Fibroblast of skin of abdomen (primary cell): ENCODE data around the gene USB1.
"Not testable (repeated sequence)": the region's sequence is repeated elsewhere in the genome, so short reads cannot be mapped to it uniquely, and the experiment has no call there.

Experiments
- DNase-seq: peaks from one replicate; pipeline ENCODE4 v3.0.0-alpha.2; 2013

USB1 gene

DNA sequence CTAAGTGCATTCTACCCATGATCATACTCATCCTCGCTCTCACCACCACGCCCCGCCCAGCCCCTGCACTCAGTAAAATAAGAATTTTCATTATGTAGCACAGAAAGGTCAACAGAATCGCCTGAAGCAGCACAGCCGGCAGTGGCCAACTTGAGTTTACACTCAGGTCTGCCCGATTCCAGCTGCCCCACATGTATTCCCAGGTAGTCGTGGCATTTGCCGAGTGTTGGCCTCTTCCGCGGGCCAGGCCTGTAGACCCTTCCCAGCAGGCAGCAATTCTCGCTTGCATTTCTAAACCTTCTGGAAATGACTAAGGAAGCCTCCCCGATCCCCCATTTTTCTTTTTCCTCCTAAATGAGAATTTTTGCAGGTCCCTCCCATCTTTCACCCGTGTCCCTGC lies 30.9 kb upstream of the USB1 start:
- DNase-seq, result no peak

DNA sequence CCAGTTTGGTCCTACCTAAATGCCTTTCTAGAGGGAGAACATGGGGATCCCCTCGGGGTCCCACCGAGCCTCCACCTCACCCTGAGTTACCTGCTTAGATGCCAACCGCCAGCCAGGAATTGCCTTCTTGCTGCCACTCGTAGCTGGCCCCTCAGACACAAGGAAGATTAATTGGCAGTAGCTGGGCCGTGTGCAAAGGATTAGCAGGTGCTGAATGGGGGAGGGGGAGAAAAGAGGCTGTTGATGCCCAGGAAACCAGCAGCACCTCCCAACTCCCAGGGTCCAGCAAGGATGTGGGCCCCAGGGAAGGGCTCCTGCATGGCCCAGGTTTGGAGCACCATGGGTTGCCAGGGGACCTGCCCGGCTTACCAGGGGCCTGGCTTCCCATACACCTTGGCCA lies 30.2 kb upstream of the USB1 start, which contains the start of gene CNGB1:
Gene CNGB1, minus strand, starts transcription at position 159 of the 400 bp plus-strand sequence. CDS start 3,842 bp downstream, outside the sequence.
- no peak for DNase-seq

DNA sequence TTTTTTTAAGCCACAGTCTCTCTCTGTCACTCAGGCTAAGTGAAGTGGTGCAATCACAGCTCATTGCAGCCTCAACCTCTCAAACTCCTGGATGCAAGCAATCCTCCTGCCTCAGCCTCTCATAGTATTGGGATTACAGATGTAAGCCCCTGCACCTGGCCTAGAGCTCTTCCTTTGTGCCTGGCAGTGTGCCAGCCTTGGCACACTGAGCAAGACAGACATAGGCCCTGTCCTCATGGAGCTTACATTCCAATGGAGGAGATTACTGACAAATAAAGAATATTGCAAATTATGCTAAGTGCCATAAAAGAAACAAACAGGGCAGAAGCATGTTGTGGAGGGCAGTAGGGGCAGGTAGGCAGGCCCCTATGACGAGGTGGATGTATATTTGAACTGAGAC lies 29.4 kb upstream of the USB1 start:
- no peak for DNase-seq

DNA sequence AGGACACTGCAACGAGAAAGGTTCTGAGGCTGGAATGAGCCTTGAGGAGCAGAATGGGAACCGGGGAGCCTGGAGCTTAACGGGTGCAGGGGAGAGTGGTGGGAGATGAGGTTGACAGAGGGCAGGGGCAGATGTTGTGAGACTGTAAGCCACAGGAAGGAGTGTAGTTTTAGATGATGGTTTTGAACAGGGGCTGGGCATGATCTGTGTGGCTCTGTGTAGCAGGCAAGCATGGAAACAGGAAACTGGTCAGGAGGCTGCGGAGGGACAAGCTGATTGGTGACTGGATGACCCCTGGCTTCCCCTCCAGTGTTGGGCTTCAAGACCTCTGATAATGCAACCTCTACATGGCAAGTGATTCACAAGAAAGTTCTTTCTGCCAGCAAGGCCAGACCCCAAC lies 28.9 kb upstream of the USB1 start:
- no peak for DNase-seq

DNA sequence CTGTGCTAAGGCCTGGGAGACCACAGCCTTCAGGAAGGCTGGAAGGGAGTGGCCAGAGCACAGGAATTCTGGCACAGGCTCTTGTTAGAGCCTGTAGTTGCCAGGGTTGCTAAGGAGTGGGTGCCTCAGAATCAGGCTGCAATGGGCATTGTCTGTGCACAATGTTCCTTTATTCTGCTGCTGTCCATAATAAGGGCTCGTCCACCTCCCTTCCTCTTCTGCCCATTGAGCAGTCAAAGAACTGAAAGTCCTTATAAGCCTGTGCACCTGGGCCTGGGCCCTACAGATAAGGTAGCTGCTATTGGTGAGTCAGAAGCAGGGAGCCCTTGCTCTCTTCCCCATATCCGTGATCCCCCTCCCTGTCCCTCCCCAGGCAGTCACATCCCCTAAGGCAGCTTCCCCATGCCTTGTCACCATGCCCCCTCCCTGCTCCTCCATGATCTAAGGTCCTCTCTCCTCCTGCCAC lies 24.8 kb upstream of the USB1 start:
- no peak for DNase-seq

DNA sequence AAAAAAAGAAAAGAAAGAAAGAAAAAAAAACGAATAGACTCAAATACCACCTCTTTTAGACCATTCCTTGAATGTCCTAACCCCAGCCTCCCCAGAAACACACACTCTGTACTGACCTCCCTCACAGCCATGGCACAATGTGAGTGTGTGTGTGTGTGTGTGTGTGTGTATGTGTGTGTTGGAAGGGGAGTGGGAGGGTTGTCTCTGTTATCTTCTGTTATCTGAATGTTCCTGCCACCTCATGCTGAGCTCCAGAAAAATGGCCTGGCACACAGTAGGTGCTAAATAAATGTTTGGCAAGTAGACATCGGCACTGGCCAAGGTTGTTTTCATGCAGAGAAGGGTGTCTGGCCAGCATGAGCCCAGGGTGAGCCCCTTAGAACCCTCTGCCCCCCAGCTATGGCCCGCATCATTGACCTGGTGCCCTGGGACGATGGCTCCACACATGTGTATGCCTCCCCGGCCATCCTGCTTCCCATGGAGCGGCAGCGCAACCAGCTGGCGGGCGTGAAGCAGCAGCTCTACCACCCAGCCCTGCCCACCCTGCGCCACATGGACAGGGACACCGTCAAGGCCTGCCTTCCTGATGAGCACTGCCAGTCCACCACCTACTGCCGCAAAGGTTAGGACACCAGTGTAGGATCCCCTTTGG lies 23.7 kb upstream of the USB1 start:
- DNase-seq, result no peak

DNA sequence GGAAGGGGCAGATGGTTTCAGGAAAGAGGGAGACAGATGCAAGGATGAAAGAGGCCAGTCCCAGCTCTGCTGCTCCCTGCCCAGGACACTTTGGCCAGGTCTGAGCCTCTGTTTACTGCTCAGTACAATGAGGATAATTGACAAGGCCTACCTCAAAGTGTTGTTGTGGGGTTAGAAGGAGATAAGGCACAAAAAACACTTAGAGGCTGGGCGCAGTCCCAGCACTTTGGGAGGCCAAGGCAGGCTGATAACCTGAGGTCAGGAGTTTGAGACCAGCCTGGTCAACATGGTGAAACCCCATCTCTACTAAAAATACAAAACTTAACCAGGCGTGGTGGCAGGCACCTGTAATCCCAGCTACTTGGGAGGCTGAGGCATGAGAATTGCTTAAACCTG lies 23.1 kb upstream of the USB1 start:
- not testable (repeated sequence) for DNase-seq

DNA sequence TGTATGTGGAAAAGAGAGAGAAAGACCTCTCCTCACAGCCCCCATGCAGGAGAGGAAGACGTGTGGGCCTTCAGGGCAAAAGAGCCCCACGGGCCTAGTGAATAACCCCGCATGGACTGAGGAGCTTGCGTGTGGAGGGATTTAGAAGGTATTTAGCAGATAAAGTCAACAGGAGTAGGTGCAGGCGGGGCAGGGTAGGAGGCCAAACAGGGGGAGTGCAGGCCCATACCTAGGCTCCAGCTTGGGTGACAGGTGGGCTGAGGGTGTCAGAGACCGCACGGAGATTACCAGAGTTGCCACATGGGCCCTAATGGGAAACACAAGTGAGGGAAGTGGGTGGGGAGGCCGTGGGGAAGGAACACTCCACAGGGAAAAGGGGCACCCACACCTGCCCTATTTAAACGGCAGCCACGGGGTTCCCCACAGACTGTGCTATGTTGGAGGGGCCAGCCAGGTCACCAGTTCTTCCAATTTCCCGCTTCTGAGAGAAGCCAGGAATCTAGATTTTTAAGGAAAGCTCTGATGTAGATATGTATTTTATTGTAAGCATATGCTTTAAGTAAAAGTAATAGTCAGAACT lies 22.1 kb upstream of the USB1 start:
- DNase-seq, result no peak

DNA sequence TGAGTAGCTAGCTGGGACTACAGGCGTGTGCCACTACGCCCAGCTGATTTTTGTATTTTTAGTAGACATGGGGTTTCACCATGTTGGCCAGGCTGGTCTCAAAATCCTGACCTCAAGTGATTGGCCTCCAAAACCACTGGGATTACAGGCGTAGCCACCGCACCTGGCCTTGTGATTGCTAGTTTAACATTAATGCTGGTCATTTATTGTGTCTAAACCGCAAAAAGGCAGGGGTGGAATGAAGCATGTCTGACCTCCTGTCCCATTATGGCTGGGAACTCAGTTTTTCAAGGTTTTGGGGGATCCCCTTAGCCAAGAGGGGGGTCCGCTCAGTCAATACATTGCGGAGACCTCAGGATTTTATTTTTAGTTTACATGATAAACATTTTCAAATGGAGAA lies 19.6 kb upstream of the USB1 start:
- DNase-seq, result no peak

DNA sequence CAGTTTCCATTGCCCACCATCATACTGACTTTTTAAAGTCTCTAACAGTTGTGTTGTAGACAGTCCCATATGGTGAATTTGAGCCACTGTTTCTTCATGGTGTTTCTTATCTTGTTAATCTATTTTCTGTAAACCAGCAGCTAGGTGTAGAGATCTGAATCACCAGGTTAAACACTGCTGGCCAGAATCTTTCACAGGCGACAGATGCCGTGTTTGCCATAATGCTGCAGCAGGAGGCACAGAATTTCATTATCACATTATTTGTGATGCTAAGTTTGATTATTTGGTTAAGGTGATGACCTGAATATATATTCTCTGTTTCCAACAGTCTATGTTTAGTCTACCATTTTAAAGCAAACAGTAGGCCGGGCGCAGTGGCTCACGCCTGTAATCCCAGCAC lies 18.8 kb upstream of the USB1 start:
- DNase-seq, result no peak

DNA sequence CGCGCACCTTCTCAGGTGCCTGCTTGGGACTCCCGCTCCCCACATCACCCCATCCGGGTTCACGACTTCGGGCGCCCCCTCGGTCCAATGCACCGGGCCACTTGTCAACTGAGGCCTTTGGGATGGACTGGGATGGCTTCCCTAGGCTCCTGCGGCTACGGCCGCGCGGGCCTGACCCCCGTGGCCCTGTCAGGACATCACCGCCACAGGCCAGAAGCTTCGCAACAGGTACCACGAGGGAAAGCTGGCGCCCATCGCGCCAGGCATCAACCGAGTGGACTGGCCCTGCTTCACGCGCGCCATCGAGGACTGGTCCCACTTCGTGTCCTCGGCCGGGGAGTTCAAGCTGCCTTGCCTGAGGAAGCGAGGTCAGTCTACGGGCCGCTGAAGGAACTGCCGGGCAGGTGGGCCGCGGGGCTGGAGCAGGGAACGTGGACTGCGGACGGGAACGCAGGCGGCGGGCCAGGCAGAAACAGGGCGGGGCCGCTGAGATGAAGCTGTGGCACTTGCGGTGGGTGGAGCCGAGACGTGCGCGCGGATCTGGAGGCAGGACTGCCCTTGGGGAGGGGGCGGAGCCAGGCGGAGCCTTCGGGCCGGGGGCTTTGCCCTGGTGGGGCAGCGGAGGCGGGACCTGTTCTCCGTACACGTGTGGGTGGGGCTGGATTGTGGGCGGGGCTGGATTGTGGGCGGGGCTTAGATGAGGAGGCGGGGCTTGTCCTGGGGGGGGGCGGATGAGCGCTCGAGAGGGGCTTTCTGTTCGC lies 16.6 kb upstream of the USB1 start:
- peak; percentile 72 for DNase-seq

DNA sequence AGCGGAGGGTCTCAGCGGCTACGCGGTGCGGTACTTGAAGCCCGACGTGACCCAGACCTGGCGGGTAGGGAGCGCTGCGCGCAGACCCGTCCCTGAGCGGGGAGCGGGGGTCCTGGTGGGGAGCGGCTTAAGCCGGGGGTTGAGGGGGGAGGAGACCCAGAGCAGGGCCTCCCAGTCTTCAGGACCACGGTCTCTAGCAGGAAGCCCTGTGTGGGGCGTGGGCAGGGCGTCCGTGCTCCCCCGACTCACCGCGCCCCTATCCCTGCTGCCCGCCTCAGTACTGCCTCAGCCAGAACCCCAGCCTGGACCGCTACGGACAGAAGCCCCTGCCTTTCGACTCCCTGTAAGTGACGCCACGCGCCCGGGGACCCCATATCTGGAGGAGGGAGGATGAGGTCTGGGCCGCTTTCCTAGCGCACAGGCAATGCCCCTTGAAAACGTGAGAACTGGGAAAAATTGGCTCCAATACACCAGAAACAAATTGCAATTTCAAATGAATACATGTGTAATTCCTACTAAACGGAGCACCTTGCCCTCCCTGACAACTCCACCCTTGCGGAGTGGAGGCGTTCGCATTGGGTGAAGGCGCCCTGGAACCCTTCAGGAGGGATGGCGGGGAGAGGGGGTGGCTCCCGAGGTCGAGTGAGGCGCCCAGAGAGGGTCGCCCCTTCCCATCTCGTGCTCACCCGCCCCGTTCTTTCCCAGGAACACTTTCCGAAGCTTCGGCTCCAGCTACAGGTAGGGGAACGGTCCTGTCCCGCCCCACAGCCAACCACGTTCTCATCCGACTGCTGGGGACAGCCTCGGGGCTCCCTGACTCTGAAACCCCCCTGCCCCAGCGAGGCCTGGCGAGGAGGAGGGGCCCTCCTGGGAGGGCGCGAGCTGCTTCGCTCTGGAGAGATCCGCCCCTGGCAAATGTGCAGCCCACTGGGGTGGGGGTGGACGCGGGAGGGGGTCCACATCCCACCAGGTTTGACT lies 15.7 kb upstream of the USB1 start:
- DNase-seq, result peak; percentile 6

DNA sequence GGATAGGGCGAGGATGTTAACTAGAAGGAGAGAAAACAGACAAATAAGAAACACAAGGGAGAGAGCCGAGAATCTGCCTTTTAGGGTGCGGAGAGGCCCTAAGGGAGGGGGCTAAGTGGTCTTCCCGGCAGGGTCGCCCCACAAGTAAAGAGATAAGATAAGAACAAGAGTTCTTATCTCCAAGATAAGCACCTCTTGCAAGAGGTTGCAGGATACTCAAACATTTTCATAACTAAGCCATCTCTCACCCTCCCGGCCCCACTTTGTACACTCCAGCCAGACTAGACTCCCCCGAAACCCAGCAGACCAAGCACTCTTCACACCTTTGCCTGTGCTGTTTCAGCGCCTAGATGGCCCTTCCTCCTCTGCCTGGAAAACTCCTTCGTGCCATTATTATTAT lies 15.0 kb upstream of the USB1 start:
- DNase-seq, result no peak

DNA sequence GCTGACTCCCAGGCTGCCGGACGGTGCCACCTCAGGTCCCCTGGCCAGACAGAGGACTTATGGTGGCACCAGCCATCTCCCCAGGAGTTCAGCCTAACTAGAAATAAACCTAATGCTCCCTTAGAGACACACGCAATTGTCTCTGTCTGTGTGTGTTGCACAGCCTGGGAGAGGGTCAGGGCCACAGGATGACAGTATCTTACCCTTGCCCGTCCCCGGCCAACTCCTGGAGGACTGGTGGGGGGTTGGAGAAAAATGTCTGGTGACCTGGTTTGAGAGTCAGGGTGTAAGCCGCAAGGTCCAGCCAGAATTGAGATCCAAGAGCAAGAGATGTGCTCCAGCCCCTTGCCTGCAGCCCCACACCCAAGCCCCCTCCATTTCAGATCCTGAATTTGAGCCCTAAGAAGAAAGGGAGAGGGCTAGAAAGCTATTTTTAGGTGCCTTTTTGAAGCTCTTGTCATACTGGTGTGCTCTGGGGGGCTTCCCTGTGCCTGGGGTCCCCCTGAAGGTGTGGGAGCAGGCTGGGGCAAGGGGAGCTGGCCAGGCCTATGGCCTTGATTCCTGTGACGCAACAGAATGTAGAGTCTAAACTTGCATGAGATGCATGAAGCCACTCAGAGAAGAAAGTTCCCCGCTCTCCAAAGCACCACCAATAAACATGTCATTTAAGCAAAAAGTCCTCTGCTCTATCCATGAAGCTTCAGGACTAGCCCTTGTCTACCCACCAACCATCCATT lies 13.6 kb upstream of the USB1 start:
- no peak for DNase-seq

DNA sequence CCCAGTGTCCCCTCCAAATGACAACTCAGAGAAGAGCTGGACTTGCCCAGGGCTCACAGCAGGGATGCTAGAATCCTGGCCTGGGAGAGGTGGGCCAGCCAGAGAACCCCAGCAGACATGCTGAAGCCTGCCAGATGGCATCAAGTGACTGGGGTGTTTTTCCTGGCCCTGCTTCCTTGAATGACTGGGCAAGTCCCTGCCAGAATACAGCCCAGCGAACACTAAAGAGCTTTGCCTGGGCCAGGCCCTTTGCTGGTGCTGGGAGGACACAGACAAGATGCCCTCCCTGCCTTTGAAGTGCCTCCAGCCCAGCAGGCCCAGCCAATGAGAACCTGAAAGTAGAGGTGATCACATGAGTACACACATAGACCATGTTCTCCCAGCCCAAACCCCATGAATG lies 12.3 kb upstream of the USB1 start:
- DNase-seq, result no peak

DNA sequence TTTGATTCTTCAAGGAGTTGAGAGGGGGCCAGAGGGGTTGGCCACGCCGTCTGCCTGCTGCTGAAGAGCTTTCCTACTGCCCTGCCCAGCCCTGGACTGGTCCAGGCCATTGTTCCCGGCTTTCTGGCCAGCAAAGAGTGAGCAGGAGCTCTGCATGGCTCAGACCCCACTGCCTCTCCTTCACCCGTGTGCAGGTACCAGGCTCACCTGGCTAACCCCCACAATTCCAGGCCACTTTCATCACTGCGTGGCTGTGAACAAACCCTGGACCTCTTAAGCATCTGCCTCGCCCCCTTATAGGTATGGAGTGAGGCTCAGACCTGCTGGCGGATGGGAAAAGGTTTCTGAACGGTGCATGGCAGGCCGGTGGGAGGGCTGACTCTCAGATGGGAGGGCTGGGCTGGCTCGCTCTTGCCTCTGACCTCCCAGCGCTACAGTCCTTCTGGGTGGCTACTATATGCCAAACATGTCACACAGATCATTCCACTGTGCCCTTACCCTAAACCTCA lies 9.6 kb upstream of the USB1 start:
- no peak for DNase-seq

DNA sequence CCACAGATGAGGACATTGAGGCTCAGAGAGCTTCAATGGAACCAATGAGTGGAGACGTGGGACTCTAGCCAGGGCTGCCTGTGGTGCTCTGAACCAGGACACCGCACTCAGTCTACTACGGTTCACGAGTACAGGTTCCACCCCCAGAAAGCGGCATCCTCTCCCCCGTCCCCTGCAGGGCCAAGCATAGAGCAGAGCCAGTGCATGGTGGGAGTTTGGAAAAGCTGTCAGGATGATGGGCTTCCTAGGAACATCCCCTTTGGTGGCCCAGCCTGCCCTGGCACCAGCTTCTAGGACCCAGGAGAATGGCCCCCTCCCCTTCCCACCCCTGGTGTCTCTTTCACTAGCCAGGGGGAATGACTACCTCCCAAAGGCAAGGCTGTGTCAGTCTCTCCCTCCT lies 9.1 kb upstream of the USB1 start:
- no peak for DNase-seq

DNA sequence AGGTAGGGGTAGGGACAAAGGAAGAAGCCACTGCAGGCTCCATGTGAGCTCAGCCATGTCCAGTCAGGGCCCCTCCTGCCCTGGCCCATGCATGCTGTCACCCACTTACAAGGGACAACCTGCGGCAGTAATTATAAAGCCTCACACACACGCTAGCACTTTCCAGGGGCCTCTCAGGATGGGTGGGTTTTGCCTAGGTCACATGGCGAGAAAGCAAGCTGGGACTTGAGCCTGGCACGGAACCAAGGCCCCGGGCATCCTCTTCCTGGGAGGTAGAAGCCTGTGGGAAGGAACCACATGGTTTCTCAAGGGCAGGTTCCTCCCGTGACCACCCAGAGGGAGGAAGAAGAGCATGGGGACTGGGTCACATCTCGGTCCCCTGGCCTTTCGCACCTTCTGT lies 7.8 kb upstream of the USB1 start:
- DNase-seq, result no peak

DNA sequence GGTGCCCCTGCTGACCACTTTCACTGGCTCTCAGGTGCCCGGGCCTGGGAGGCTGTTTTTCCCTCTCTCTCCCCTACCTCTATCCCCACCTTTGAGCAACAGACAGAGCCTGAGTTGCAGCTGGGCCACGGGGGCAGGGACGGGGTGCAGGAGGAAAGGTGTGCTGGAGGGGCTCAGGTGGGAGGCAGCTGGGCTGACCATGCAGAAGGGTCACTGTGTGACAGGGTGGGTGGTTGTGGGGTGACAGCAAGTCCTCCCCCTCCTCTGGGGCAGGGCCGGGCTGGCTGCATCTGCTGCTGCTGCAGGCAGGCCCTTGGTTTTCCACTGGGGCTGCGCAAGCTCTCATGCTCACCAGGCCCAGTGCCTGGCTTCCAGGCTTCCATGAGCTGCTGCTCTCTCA lies 7.3 kb upstream of the USB1 start:
- no peak for DNase-seq

DNA sequence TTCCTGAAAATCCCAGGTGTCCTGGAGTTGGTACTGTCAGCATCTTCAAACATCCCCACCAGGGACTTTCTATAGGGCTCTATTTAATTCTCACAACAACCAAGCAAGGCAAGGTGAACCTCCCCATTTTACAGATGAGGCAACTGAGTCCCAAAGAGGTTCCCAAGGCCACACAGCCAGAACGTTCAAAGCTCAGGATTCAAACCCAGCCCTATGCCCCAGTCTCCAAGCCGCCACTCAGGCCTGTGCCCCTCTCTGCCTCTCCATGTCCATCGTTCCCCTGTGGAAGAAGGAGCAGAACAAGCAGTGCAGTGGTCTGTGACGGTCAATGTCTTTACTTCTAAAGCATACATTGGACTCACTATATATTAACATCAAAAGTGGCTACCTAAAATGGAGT lies 6.8 kb upstream of the USB1 start:
- no peak for DNase-seq

DNA sequence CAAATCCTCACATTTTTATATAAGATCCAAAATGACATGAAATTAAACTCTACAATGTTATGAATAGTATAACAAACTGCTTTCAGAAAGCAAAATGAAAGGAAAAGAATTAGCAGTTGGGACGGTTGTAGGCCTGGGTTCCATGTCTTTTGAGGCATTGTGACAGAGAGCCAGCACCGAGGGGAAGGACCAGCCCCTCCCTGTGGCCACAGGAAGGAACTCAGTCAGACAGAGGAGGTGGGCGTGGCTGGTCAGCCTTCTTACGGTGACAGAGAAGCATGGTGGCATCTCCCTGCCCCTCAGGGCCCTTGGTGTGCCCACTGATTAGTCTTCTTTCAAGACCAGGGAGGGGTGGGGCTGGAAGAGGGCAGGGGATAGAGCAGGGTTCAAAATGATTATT lies 6.4 kb upstream of the USB1 start:
- peak; percentile 13 for DNase-seq
